NCI-H2227 (cell line): ENCODE data around the gene RNH1.

Experiments used
- DNase-seq: peaks from one replicate; lab custom pipeline; 2025; ENCODE audit not compliant: unreplicated experiment; lab: John Stamatoyannopoulos, UW

The RNH1 gene

DNA sequence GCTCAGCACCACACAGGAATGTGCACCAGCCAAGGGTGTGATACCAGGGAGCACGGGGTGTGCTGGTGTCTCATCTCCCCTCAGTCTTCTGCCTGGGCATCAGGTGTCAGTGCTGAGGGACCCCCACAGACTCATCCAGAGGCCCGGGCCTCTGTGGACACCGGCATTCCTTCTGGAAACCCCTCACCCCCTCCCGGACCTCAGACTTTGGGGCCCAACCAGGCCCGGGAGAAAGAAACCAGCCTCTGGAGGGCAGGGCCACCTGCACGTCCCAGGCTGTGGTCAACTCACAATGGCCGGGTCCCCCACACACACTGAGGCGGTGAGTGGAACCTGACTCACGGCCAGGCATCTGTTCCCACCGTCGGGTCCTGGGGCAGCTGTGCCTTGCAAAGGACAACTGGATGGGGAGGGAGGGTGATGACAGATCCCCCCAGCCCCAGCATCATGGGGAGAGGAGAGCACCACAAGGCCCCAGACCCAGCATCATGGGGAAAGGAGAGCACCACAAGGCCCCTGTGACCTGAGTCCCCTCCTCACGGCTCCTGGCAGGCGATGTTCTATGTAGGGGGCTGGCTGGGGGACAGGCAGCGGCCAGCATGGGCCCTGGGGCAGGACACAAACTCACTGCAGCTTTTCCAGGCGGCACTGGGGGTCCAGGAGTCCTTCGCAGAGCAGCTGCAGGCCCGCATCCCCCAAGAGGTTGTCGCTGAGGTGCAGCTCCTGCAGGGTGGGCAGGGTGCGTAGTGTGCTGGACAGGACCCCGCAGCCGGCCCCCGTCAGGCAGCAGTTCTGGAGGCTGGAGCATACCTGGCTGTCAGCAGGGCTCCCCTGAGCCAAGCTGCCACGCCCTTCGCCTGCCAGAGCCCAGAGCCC, 7.6 kb downstream of the RNH1 start:
- no peak for DNase-seq

DNA sequence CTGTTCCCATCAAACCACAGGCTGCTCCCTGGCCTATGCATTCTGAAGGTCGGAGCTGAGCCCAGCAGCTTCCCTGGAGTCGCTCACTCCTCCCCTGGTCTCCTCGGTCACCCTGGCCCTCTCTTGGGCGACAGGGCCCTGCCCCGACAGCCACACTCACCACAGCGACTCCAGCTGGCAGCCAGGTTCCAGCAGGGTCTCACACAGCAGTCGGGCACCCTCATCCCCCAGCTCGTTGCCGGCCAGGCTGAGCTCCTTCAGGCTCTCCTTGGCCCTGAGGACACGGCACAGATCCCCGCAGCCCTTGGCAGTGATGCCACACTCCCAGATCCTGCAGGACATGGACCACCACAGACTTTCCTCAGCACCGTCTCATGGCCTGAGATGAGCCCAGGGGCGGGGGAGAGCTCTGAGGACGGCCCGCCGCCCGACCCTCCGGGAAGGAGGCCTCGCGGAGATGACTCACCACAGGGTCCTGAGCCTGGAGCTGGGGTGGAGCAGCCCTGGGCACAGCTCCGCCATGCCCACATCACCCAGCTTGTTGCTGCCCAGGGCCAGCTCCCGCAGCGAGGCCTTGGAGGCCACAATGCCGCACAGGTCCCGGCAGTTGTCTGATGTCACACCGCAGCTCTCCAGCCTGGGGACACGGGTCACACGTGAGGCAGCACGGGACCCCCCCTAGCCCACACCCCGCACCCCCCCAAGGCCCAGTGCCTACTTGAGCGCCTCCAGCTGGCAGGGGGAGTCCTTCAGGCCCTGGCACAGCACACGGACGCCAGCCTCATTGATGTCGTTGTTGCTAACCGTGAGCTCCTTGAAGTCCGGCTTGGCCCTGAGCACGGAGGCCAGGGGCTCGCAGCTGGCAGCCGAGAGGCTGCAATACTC, 8.5 kb downstream of the RNH1 start:
- DNase-seq: no peak

DNA sequence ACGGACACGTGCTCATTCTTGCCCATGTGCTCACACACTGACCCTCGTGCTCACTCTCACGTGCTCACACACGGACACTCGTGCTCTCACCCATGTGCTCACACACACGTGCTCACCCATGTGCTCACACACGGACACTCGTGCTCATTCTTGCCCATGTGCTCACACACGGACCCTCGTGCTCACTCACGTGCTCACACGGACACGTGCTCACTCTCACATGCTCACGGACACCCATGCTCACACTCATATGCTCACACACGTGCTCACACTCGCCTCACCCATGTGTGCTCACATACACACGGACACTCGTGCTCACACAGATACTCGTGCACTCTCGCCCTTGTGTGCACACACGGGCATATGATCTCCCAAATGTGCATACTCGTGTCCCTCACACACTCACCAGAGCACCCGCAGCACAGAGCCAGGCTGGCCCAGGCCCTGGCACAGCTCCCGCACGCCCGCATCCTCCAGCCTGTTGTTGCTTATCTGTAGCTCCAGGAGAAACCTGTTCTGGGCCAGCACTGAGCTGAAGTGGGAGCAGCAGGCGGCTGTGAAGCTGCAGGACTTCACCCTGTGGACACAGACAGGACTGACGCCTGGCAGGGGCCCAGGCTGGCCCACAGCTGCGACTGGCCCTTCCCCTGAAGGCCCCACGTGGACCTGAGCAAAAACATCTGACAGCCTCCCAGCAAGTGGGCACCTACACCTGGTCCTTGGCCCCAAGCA, 9.3 kb downstream of the RNH1 start:
- DNase-seq: no peak

DNA sequence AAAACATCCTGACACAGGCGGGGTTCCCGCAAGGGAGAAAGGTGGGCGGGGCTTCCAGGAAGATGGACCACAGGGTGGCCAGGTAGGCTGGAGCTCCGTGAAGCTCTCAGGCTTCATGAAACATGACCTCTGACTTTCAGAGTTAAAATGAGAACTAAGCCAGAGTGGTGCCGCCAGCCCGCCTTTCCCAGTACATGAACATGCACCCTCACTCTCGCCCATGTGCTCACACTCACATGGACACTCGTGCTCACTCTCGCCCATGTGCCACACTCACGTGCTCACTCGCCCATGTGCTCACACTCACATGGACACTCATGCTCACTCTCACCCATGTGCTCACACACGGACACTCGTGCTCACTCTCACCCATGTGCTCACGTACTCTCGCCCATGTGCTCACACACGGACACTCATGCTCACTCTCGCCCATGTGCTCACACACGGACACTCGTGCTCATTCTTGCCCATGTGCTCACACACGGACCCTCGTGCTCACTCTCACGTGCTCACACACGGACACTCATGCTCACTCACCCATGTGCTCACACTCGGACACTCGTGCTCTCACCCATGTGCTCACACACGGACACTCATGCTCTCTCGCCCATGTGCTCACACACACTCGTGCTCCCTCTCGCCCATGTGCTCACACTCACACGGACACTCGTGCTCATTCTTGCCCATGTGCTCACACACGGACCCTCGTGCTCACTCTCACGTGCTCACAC, 10.0 kb downstream of the RNH1 start:
- no peak for DNase-seq

DNA sequence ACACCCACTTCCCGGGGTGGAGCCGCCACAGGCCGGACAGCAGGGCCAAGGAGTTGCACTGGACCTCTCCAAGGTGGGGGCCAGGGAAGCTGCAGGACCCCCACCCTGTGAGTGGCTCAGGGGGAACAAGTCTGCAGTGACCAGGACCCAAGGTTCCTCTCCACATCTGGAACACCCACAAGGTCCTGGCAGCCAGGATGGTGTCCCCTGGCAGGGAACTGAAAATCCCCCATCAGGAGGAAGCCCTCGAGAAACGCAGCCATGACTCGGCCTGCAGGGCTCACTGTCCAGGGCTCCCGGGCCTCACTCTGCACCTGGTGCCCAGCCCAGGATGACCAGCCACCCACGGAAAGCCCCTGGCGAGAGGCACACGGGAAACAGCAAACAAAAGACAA, 11.5 kb downstream of the RNH1 start:
- no peak for DNase-seq

DNA sequence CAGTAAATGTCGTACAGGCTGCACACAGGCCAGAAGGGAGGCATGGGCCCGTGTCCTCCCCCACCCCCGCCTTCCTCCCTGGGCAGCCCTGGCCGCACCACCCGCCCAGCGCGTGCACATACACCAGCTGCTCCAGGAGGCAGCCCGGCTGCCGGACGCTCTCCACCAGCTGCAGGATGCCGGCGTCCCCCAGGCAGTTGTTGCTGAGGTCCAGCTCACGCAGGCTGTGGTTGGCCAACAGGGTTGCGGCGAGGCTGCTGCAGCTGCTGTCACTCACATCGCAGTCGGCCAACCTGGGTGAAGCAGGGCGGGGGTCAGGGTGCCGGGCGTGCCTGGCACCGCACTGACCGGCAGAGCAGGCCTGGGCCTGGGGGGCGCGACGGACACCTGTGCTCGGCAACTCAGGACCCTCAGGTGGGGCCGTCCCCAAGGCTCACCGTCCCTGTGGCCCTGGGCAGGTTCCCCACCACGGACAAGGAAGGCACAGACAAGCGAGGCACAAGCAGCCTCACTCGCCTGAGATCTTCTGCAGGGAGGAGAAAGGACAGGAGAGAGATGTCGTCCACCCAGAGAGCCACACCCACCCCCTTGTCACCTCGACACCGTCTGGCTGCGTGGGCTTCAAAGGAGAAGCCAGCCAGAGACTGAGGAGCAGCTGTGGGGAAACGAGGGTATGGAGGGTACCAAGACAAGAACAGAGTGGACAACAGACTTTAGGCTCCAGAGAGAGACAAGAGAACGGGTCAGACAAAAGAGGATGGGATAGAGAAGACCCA, 12.1 kb downstream of the RNH1 start:
- no peak for DNase-seq

DNA sequence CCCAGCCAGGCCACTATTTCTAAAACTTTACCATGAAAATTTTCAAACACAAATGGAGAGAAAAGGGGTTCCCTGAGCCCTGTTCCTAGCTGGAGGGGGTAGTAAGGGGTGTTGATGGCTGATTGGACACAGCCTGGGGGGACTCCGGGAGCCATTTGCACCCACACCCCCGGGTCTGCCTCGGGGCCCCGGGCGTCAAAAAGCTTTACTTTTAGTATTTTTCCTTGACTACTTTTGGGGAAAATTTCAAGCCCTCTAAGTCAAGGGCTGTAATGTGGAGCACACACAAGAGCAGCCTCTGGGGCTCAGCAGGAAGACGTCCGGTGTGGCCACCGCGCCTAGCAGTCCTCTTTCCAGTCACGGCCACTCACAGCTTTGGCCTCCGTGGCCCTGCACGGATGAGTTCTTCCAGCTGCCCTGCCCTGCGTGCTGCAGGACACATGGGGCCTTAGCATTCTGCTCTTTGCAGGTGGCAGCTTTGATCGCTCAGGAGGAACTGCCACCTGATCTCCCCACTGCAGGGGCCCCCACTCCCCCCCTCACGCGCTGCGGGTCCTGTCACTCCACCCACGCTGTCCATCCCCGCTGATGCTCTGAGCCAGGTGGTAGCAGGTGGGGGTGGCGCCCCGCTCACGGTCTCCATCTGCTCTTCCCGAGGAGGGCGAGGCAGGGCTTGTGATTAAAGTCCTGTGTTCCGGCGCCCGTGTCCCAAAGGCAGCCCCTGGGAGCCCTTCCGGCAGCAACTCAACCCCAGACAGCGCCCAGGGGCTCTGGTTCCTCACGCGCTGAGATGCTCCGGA, 14.4 kb downstream of the RNH1 start:
- no peak for DNase-seq

DNA sequence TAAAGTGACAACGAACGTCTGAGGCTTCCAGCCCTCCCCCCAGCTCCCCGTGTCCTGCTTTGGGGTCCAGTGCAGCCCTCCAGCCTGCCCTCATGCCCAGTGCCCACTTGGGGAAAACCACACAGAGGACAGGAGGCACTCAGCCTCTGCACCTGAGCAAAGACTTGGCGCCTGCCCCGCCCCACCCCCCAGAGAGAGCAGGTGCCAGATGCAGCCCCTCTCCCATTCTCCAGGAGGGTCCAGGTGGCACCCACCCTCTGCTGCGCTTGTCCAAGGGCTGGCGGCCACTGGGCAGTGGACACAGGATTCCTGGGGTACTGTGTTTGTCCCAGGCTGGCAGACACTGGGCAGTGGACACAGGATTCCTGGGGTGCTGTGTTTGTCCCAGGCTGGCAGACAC, 15.7 kb downstream of the RNH1 start:
- DNase-seq: no peak

DNA sequence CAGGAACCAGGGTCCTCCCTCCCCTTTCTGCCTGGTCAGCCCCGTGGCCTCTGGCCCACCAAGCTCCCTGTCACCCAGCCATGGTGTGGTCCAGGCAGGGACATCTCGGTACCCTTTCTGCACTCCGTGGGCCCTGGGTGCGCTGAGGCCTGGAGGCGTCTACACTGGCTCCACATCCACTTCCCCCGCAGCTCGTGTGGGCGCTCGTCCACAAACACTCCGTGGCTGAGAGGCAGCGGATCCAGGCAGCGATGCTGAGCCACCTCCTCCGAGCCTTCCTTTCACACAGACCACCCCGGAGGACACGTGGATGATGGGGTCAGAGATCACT, 16.1 kb downstream of the RNH1 start:
- no peak for DNase-seq

DNA sequence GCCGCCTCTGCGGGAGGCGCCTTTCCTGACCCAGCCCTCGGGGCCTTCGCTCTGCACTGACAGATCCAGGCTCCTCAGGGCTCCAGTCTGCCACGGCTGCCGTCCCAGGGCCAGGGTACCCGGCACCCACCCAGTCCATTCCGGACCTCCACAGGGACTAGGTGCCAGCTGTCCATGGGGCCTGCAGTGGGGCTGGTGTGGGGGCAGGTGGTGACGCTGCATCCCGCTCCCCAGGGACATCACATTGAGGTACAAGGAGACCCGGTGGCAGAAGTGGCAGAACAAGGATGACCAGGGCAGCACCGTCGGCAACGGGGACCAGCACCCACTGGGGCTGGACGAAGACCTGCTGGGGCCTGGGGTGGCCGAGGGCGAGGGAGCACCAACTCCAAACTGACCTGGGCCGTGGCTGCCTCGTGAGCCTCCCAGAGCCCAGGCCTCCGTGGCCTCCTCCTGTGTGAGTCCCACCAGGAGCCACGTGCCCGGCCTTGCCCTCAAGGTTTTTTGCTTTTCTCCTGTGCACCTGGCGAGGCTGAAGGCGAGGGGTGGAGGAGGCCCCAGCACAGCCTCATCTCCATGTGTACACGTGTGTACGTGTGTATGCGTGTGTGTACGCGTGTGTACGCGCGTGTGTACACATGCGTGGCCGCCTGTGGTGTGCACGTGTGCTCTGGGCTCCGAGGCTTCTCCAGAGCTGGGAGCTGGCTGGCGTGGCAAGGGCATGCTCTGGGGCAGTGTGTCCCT, 16.7 kb downstream of the RNH1 start:
- no peak for DNase-seq

DNA sequence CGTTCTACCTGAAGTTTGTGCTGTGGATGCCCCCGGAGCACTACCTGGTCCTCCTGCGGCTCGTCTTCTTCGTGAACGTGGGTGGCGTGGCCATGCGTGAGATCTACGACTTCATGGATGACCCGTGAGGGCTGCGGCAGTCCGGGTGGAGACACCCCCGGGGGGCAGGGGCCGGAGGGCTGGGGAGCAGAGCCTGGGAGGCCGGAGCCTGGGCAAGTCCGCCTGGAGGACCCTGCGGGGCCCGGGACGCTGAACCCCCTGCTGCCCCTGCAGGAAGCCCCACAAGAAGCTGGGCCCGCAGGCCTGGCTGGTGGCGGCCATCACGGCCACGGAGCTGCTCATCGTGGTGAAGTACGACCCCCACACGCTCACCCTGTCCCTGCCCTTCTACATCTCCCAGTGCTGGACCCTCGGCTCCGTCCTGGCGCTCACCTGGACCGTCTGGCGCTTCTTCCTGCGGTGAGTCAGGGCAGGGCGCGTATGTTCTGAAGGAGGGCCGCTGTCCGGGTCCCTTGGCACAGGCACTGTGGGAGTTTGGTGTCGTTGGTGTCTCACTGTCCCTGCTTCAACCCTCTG, 17.3 kb downstream of the RNH1 start:
- DNase-seq: no peak

DNA sequence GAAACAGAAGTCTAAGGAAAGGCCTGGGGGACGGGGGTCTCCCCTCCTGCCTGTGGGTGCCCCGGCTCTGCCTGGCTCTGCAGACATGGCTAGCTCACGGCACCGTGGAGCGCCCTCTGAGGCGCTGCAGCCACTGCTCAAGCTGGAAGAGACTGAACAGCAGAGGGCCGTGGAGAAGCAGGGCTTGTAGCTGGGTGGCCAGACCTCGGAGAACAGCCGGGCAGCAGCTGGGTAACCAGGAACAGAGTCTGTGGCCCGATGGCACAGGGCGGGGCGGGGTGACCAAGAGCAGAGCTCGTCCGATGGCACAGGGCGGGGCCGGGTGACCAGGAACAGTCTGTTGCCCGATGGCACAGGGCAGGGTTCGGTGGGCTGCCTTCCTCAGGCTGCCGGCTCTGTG, 18.1 kb downstream of the RNH1 start:
- no peak for DNase-seq

DNA sequence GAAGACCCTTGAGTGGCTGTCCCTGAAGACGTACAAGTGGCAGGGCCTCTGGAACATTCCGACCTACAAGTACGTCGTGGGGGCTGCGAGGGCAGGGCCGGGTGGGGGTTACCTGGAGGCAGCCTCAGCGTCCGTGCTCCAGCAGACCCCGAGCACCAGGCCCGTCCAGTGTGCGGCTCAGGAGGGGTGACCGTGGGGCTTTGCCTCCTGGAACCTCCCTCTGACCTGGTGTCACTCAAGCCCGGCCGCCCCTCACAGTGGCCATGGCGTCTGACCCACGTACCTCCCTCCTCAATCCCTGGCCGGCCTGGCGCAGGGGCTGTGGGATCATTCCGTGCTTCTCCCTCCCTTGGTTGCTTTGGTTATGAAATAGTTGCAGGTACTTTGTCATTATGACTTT, 18.5 kb downstream of the RNH1 start:
- DNase-seq: no peak

DNA sequence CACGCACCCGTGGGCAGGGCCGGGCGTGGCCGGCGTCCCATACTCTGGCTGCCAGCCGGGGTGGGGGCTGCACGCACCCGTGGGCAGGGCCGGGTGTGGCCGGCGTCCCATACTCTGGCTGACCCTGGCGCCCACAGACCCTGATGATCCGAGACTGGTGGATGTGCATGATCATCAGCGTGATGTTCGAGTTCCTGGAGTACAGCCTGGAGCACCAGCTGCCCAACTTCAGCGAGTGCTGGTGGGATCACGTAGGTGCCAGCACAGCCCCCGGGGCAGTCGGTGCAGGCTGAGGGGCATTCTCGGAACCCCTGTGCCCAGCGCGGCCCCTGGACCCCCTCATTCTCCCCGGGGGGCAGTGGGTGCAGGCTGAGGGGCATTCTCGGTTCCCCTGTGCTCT, 19.0 kb downstream of the RNH1 start:
- DNase-seq: no peak

DNA sequence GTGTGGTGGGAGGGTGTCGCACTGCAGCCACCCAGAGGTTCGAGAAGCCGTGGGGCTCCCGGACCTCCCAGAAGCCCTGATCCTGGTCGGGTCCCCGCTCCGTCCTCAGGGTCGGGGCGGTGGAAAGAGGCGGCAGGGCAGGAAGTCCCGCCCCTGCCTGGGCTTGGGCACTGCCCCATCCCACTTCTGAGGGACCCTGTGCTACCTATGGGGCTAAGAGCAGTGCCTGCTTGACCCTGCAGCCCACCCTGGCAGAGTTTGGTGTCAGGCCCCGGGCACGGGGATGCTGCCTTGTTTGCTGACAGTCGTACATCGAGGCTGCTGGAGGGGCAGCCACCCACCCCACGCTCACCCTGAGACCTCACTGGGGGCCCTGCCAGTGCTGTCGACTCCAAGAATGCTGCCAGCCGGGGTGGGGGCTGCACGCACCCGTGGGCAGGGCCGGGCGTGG, 19.4 kb downstream of the RNH1 start:
- no peak for DNase-seq

DNA sequence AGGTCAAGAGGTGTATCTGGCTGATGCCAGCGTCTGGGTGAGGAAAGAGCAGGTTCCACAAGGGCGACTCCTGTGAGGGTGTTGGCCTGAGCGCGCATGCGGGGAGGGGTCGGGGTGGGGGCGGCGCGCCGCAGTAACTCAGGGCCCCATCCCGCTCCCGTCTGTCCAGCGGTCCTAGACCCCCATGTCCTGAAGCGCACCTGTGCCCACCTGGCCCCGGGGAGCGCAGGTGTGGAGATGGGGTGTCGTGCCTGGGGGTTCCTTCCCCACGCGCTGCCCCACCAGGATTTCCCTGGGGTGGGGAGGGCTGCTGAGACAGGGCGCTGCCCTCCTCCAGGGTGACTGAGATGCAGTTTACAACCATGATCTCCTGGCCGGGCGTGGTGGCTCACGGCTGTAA, 20.9 kb downstream of the RNH1 start:
- DNase-seq: no peak

DNA sequence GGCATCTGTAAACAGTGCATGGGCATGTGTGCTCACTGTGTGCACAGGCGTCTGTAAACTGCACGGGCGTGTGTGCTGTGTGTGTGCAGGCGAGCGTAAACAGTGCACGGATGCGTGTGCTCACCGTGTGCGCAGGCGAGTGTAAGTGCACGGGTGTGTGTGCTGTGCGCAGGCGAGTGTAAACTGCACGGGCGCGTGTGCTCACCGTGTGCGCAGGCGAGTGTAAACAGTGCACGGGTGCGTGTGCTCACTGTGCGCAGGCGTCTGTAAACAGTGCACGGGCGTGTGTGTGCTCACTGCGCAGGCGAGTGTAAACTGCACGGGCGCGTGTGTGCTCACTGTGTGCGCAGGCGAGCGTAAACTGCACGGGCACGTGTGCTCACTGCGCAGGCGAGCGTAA, 22.4 kb downstream of the RNH1 start:
- DNase-seq: no peak

DNA sequence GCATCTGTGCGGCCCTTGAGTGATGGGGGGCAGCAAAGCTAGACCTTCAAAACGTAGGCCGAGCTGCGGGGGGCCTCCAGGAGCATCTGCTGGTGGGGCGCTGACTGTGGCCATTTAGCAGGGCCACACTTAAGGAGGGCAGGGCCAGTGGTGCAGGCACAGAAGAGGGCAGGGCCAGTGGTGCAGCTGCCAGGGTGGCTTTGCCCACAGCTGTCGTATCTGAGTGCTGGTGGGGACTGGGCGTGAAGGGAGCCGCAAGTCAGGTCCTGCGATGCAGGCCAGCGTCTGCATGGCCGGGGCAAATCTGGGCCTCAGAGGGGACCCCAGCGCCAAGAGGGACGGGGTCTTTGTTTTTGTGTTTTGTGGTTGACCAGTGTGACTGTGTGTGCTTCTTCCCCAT, 27.7 kb downstream of the RNH1 start:
- no peak for DNase-seq
